B cell (primary cell): Measurements from ENCODE around the gene RICTOR. TPM values are rescaled to one million over a fixed set of nuclear protein-coding genes. Genes with fewer than 3 reads are reported as not detected.

Source experiments
- ATAC-seq: fragments of 200-7000 bp; cut with Tn5 transposase; one replicate; pipeline ENCODE4 v1.10.0; 2021; ENCODE audit warnings: low read depth, mild to moderate bottlenecking, moderate number of reproducible peaks, moderate library complexity
- CTCF ChIA-PET: fragments of 350-600 bp; sonication (Branson Sonifier 250); formaldehyde crosslinking; loops from one replicate; lab custom pipeline; 2021; ENCODE audit warnings: antibody characterized with exemption, inconsistent platforms; lab: Charles Lee
- POLR2A ChIA-PET: fragments of 350-600 bp; sonication (Branson Sonifier 250); formaldehyde crosslinking; loops from one replicate; lab custom pipeline; 2021; ENCODE audit warnings: antibody characterized with exemption; lab: Charles Lee
- DNase-seq: peaks from one replicate; pipeline ENCODE4 v3.0.0; 2013
- H2AFZ ChIP-seq: 2 replicates; pipeline ENCODE4 v1.6.1; 2012; ENCODE audit warnings: mild to moderate bottlenecking, low read depth, low read length; ENCODE audit not compliant: insufficient read depth, poor library complexity, severe bottlenecking
- H3K27ac ChIP-seq, 2 donors: 1 replicate in 1 of 2; 2 replicates in 1 of 2; pipeline ENCODE4 v1.5.1; 2012 to 2013; ENCODE audit warnings: low read length in 2 of 2, mild to moderate bottlenecking in 2 of 2, moderate library complexity in 1 of 2
- H3K27me3 ChIP-seq, 4 experiments: fragments of 200-600 bp in 1 of 4; sonication (generic) in 1 of 4; replicated peaks in 1 of 4; 1 replicate in 2 of 4; 2 replicates in 2 of 4; pipeline versions ENCODE4 v1.6.1 to v1.7.0; 2013 to 2016; ENCODE audit warnings: low read length in 3 of 4, mild to moderate bottlenecking in 2 of 4, mixed read lengths in 1 of 4, moderate library complexity in 1 of 4; ENCODE audit not compliant: insufficient read depth in 4 of 4, control insufficient read depth in 3 of 4; ENCODE audit errors: control extremely low read depth in 1 of 4
- H3K36me3 ChIP-seq, 2 experiments: replicated peaks in 1 of 2; 1 replicate in 1 of 2; 2 replicates in 1 of 2; pipeline versions ENCODE4 v1.6.1 to v1.7.1; 2013; ENCODE audit warnings: low read length in 1 of 2; ENCODE audit not compliant: insufficient read depth in 2 of 2, control insufficient read depth in 1 of 2; ENCODE audit errors: control extremely low read depth in 1 of 2, extremely low read depth in 1 of 2
- H3K4me1 ChIP-seq, 2 donors: fragments of 200-600 bp in 1 of 2; sonication (generic) in 1 of 2; 1 replicate in 1 of 2; 2 replicates in 1 of 2; pipeline versions ENCODE4 v1.5.1 to v1.6.1; 2013 to 2017; ENCODE audit warnings: low read length in 2 of 2; ENCODE audit not compliant: control insufficient read depth in 2 of 2, insufficient read depth in 2 of 2
- H3K4me2 ChIP-seq: replicated peaks from 2 replicates; pipeline ENCODE3; 2012; ENCODE audit warnings: mild to moderate bottlenecking, low read depth, low read length; ENCODE audit not compliant: poor library complexity, severe bottlenecking
- H3K4me3 ChIP-seq, 5 experiments: fragments of 200-600 bp in 1 of 5; sonication (generic) in 1 of 5; 1 replicate in 3 of 5; 2 replicates in 2 of 5; pipeline versions ENCODE4 v1.5.1 to v1.7.0; 2011 to 2016; ENCODE audit warnings: low read length in 4 of 5, mild to moderate bottlenecking in 4 of 5, low read depth in 2 of 5, control low read depth in 1 of 5, moderate library complexity in 1 of 5; ENCODE audit not compliant: insufficient read depth in 1 of 5; ENCODE audit errors: control extremely low read depth in 1 of 5, extremely low read depth in 1 of 5
- H3K79me2 ChIP-seq: fragments of 200-600 bp; sonication (generic); one replicate; pipeline ENCODE4 v1.6.0; 2016; ENCODE audit warnings: low read length; ENCODE audit not compliant: control insufficient read depth, insufficient read depth
- H3K9ac ChIP-seq: fragments of 200-600 bp; sonication (generic); 2 replicates; pipeline ENCODE4 v1.6.1; 2017; ENCODE audit warnings: mild to moderate bottlenecking, low read length, moderate library complexity
- H3K9me3 ChIP-seq, 3 donors: one replicate each; pipeline versions ENCODE4 v1.6.1 to v1.7.1; 2013; ENCODE audit warnings: low read length in 2 of 3; ENCODE audit not compliant: control insufficient read depth in 2 of 3, insufficient read depth in 1 of 3; ENCODE audit errors: control extremely low read depth in 1 of 3
- H4K20me1 ChIP-seq: 2 replicates; pipeline ENCODE4 v1.6.0; 2012; ENCODE audit warnings: mild to moderate bottlenecking, low read length; ENCODE audit not compliant: insufficient read depth, control insufficient read depth, poor library complexity, severe bottlenecking
- H3K27ac Mint-ChIP-seq: one replicate; pipeline ENCODE4 v1.8.0; 2021; ENCODE audit warnings: mixed read lengths
- H3K27me3 Mint-ChIP-seq: one replicate; pipeline ENCODE4 v1.8.0; 2021; ENCODE audit warnings: mixed read lengths
- H3K4me1 Mint-ChIP-seq: one replicate; pipeline ENCODE4 v1.8.0; 2021; ENCODE audit warnings: mixed read lengths
- H3K4me3 Mint-ChIP-seq: one replicate; pipeline ENCODE4 v1.8.0; 2021; ENCODE audit warnings: mixed read lengths
- H3K9me3 Mint-ChIP-seq: one replicate; pipeline ENCODE4 v1.8.0; 2022; ENCODE audit warnings: mixed read lengths; ENCODE audit not compliant: insufficient read depth
- CTCF ChIP-seq: fragments of 200-600 bp; IDR thresholded peaks from one replicate; pipeline ENCODE4 v1.8.0; 2022; ENCODE audit warnings: antibody characterized with exemption, mild to moderate bottlenecking
- EZH2 ChIP-seq: IDR thresholded peaks from 2 replicates; pipeline ENCODE4 v1.6.1; 2012; ENCODE audit warnings: borderline replicate concordance, low read depth, mild to moderate bottlenecking, moderate library complexity, low read length; ENCODE audit not compliant: insufficient read depth, poor library complexity, severe bottlenecking
- WGBS: methylation state at CpG from one replicate; pipeline ENCODE4 v1.1.5; 2013; ENCODE audit warnings: missing lambda C conversion rate; ENCODE audit not compliant: insufficient coverage; 5-methylcytosine and 5-hydroxymethylcytosine counted together
- intact Hi-C: fragments of 100-400 bp; cut with micrococcal nuclease; formaldehyde crosslinking; loops from one replicate; pipeline ENCODE4 v1.10.0; 2022
- polyA plus RNA-seq: library from polyadenylated mRNA; depleted of rRNA; stranded (reverse); fragments of >200 nt; gene quantifications from 2 replicates; pipeline ENCODE4 v1.2.3, GENCODE V29; 2012
- total RNA-seq, 2 donors: library from RNA; stranded (reverse); fragments of 120-200 nt in 1 of 2; gene quantifications; 1 replicate in 1 of 2; 2 replicates in 1 of 2; pipeline versions ENCODE4 v1.2.3 to v1.2.4, GENCODE V29; 2013 to 2022

The RICTOR gene
- total and polyA plus RNA-seq, 2 donors (not counting 1 experiment from before 2014, with no cell fraction given) = 15.4 to 84.3 TPM

- Histone ChIP-seq H3K27me3 (no peaks in the 10 kb centered on the region), H4K20me1 (no peaks in the 10 kb centered on the region), H3K4me3 (no peak overlapping the region), H3K36me3 (peaks cover 0 to 1% of the 10 kb centered on the region in 2 experiments), H3K9me3 (no peaks in the 10 kb centered on the region), H2AFZ (no peak overlapping the region), H3K79me2 (no peaks in the 10 kb centered on the region), H3K9ac (no peak overlapping the region), H3K4me2 (no peak overlapping the region), H3K27ac (no peak overlapping the region), H3K4me1 (no peaks in the 10 kb centered on the region)
- H3K9me3 Mint-ChIP-seq = no peaks in the 10 kb centered on the region
- DNase-seq = no peak
- ChIA-PET CTCF (no interaction called here), POLR2A (no interaction called here)
- ATAC-seq = no peak
- no peak for TF ChIP-seq CTCF
- TF ChIP-seq EZH2 = no peak
- intact Hi-C loops = no loop called here
- no peak overlapping the region for H3K4me3 Mint-ChIP-seq
- H3K27ac Mint-ChIP-seq = no peak overlapping the region
- no peaks in the 10 kb centered on the region for H3K4me1 Mint-ChIP-seq
- H3K27me3 Mint-ChIP-seq = peaks cover 5% of the 10 kb centered on the region
Measured at GRCh38 chr5:39107350-39107749, 33.2 kb upstream of the RICTOR start.

GRCh38 chr5:39106322-39106721 is 32.1 kb upstream of the RICTOR start:
- Histone ChIP-seq H3K27ac (no peak overlapping the region), H3K4me2 (no peak overlapping the region), H3K4me3 (no peak overlapping the region), H3K36me3 (peaks cover 0 to 1% of the 10 kb centered on the region in 2 experiments), H3K4me1 (no peaks in the 10 kb centered on the region), H4K20me1 (no peaks in the 10 kb centered on the region), H2AFZ (no peak overlapping the region), H3K9ac (no peak overlapping the region), H3K79me2 (no peaks in the 10 kb centered on the region), H3K9me3 (no peaks in the 10 kb centered on the region), H3K27me3 (no peaks in the 10 kb centered on the region)
- TF ChIP-seq CTCF = peak; percentile 34
- TF ChIP-seq EZH2 = no peak
- H3K4me1 Mint-ChIP-seq = no peaks in the 10 kb centered on the region
- ATAC-seq (no peak), DNase-seq (peak; percentile 18)
- intact Hi-C loops = loop anchor here (1.0 kb wide), 2 partner anchors 112 to 665 kb away; no protein-coding TSS in a partner anchor
- ChIA-PET POLR2A (no interaction called here), CTCF (no interaction called here)
- H3K27ac Mint-ChIP-seq = no peak overlapping the region
- H3K27me3 Mint-ChIP-seq = peaks cover 5% of the 10 kb centered on the region
- H3K4me3 Mint-ChIP-seq = no peak overlapping the region
- no CpG with 5 or more reads among the region's 1 CpG for WGBS
- H3K9me3 Mint-ChIP-seq = no peaks in the 10 kb centered on the region
